Adipocyte (in vitro differentiated cells): ENCODE measurements around the gene ZNF655.
"Not testable (repeated sequence)": the region's sequence is repeated elsewhere in the genome, so short reads cannot be mapped to it uniquely, and the experiment has no call there.

Source experiments
- DNase-seq: peaks from one replicate; pipeline ENCODE4 v3.0.0-alpha.2; 2015; ENCODE audit warnings: low read depth
- H3K27me3 ChIP-seq: replicated peaks from 2 replicates; pipeline ENCODE4 v1.7.0; 2013; ENCODE audit warnings: mild to moderate bottlenecking, low read length, moderate library complexity; ENCODE audit not compliant: control insufficient read depth, insufficient read depth
- H3K36me3 ChIP-seq: 2 replicates; pipeline ENCODE4 v1.7.0; 2013; ENCODE audit warnings: low read length, mild to moderate bottlenecking, moderate library complexity; ENCODE audit not compliant: control insufficient read depth, insufficient read depth, severe bottlenecking
- H3K4me1 ChIP-seq: 2 replicates; pipeline ENCODE4 v1.7.0; 2013; ENCODE audit warnings: mild to moderate bottlenecking, low read length, moderate library complexity; ENCODE audit not compliant: control insufficient read depth, insufficient read depth
- H3K4me3 ChIP-seq: 2 replicates; pipeline ENCODE4 v1.7.0; 2013; ENCODE audit warnings: mild to moderate bottlenecking, low read length, moderate library complexity
- H3K9ac ChIP-seq: 2 replicates; pipeline ENCODE4 v1.7.0; 2013; ENCODE audit warnings: mild to moderate bottlenecking, low read length, moderate library complexity
- H3K9me3 ChIP-seq: 2 replicates; pipeline ENCODE4 v1.7.0; 2013; ENCODE audit warnings: mild to moderate bottlenecking, low read length, moderate library complexity; ENCODE audit not compliant: control insufficient read depth

ZNF655 gene

DNA sequence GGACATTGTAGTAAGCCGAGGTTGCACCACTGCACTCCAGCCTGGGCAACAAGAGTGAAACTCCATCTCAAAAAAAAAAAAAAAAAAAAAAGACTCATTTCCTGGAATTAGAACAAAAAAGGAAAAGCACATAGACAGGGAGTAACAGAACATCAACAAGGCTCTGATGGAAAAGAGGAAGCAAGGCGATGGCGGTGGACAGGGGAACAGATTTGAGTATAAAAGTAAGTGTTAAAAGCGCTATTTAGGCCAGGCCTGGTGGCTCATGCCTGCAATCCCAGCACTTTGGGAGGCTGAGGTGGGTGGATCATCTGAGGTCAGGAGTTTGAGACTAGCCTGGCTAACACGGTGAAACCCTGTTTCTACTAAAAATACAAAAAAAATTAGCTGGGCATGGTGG, 13.1 kb upstream of the ZNF655 start:
- not testable (repeated sequence) for H3K9ac ChIP-seq, DNase-seq, H3K4me3 ChIP-seq, H3K4me1 ChIP-seq, H3K27me3 ChIP-seq
- Histone ChIP-seq H3K9me3 (peaks cover 28% of the 10 kb centered on the region), H3K36me3 (peaks cover 17% of the 10 kb centered on the region)

DNA sequence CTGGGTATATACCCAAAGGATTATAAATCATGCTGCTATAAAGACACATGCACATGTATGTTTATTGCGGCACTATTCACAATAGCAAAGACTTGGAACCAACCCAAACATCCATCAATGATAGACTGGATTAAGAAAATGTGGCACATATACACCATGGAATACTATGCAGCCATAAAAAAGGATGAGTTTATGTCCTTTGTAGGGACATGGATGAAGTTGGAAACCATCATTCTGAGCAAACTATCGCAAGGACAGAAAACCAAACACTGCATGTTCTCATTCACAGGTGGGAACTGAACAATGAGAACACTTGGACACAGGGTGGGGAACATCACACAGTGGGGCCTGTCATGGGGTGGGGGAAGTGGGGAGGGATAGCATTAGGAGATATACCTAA, 8.9 kb upstream of the ZNF655 start:
- not testable (repeated sequence) for H3K27me3 ChIP-seq, DNase-seq, H3K9ac ChIP-seq, H3K4me3 ChIP-seq, H3K4me1 ChIP-seq, H3K9me3 ChIP-seq
- H3K36me3 ChIP-seq: peaks cover 17% of the 10 kb centered on the region

DNA sequence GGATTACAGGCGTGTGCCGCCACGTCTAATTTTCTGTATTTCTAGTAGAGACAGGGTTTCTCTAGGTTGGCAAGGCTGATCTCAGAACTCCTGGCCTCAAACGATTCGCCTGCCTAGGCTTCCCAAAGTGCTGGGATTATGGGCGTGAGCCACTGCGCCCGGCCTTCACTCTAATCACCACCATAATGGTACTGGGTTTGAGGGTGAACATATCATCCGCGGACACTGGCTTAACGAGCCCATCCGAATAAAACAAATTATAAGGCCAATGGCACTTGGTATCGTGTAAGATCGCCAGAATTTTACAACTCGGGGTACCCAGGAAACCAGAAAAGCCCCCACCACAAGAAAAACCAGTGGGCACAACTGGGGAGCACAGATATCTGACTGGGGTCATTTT, 7.1 kb upstream of the ZNF655 start:
- Histone ChIP-seq H3K4me1 (peaks cover 9% of the 10 kb centered on the region), H3K36me3 (peaks cover 22% of the 10 kb centered on the region), H3K4me3 (peak overlapping the region; percentile 99), H3K27me3 (no peaks in the 10 kb centered on the region), H3K9me3 (peaks cover 9% of the 10 kb centered on the region), H3K9ac (peak overlapping the region; percentile 99)
- DNase-seq: peak; percentile 26

DNA sequence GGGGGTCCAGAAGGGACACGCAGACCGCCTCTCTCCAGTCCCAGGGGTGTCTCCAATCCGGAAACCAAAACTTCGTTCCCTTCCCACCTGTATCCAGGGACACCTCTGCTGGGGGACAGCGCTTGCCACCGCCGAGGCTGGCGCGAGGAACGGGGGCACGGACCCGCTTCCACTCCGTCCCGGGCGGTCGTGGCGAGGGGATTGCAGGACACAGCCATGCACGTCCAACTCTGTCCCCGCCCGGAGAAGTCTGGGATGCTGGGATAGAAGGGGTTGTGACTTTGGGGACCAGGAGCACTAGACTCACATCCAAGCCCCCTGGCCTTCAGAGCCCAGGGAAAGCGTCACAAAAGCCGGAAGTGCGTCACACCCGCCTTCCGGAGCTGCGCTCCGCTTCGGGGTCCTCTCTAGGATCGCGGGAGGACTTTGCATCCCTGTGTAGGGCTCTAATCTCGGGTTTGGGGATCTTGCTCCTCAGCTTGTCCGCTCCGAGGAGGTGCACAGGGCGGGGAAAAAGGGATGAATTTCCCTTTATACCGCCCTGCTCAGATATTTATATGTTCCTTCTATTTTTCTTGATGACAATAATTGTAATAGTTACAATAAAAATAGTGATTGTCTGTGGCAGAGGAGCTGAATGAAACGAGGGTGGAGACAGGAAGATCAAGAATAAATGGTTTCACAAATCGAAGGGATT, 6.5 kb upstream of the ZNF655 start, which contains the start of gene FAM200A:
FAM200A (minus strand) TSS at position 348 of the 697 bp plus-strand sequence. CDS start 3,707 bp downstream, outside the sequence.
- Histone ChIP-seq H3K4me3 (peak within 1 kb of the TSS; percentile 99), H3K27me3 (no peaks in the 10 kb centered on the region), H3K9ac (peak within 1 kb of the TSS; percentile 99), H3K9me3 (peaks cover 9% of the 10 kb centered on the region), H3K36me3 (peaks cover 22% of the 10 kb centered on the region), H3K4me1 (peaks cover 10% of the 10 kb centered on the region)
- peak; percentile 96 for DNase-seq

DNA sequence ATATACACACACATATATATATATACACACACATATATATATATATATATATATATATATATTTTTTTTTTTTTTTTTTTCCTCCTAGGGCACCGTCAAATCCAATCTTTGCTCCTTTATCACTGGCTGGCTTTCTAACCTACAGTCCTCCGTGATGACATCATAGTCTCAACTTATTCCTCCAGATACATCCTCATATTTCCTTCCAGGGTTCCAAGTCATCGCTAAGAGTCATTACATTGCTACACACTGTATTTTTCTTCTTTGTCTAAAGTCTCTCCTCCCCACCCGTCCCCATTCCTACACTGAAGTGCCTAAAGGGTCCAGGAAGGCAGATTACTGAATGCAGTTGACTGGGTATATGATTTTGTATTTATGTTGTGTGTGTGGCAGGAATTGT, 5.4 kb upstream of the ZNF655 start:
- Histone ChIP-seq H3K36me3 (peaks cover 11% of the 10 kb centered on the region), H3K9me3 (no peaks in the 10 kb centered on the region), H3K4me3 (no peak overlapping the region), H3K4me1 (peaks cover 18% of the 10 kb centered on the region), H3K27me3 (no peaks in the 10 kb centered on the region), H3K9ac (no peak overlapping the region)
- DNase-seq: no peak

DNA sequence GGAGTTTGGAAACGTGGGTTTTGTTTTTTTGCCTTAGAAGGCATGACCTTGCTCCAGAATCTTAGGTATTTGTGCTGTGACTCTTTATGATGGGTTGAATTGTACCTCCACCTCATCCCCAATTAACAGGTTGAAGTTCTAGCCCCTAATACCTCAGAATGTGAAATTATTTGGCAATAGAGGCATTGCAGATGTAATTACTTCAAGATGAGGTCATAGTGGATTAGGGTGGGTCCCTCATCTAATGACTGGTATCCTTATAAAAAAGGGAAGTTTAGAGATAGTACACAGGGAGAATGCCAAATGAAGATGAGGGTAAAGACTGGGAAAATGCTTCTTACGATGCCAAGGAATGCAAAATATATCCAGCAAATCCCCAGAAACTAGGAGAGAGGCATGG, 3.5 kb upstream of the ZNF655 start:
- no peak for DNase-seq
- no peaks in the 10 kb centered on the region for H3K27me3 ChIP-seq
- peaks cover 5% of the 10 kb centered on the region for H3K36me3 ChIP-seq
- H3K4me3 ChIP-seq: no peak overlapping the region
- no peaks in the 10 kb centered on the region for H3K9me3 ChIP-seq
- H3K4me1 ChIP-seq: peaks cover 25% of the 10 kb centered on the region
- H3K9ac ChIP-seq: no peak overlapping the region

DNA sequence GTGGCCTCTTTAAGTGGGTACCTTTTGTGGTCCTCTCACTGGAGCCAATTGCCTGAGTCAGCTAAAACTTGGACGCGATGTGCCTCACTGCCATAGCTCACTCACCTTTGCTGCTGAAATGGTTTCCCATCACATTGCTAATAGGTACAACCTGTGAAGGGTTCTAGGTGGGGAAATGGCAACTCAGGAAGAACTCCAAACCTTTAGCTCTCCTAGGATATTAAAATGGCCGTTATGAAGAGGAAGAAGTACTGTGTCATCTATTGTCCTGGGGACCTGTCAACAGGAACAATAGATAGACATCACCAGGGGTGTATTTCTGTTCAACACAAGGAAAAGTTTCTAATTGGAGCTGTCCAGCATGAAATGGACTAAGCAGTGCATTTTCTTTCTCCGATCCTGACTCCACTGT, 1.2 kb upstream of the ZNF655 start:
- H3K36me3 ChIP-seq: peaks cover 25% of the 10 kb centered on the region
- no peaks in the 10 kb centered on the region for H3K27me3 ChIP-seq
- no peaks in the 10 kb centered on the region for H3K9me3 ChIP-seq
- peak overlapping the region; percentile 100 for H3K9ac ChIP-seq
- peak overlapping the region; percentile 90 for H3K4me3 ChIP-seq
- peak; percentile 30 for DNase-seq
- H3K4me1 ChIP-seq: peaks cover 44% of the 10 kb centered on the region

DNA sequence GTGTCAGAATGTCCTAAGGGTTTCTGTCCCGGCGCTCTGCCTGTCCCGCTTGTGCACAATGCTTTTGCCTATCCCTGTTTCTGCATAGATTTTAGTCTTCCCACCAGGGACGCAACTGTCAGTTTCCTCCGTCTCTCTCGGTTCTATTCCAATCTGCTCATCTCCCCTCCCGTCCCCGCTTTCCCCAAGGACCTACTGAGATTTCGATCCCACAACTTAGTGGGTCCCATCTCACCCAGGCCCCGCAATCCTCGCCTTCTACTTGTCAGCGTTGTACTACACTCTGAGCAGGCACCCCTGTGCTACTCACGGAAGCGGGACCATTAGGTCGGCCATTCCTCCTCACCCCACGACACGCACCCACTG, 519 bp upstream of the ZNF655 start:
- Histone ChIP-seq H3K4me1 (peaks cover 45% of the 10 kb centered on the region), H3K9me3 (no peaks in the 10 kb centered on the region), H3K27me3 (no peaks in the 10 kb centered on the region), H3K4me3 (peak overlapping the region; percentile 90), H3K9ac (peak overlapping the region; percentile 100), H3K36me3 (peaks cover 31% of the 10 kb centered on the region)
- DNase-seq: no peak

DNA sequence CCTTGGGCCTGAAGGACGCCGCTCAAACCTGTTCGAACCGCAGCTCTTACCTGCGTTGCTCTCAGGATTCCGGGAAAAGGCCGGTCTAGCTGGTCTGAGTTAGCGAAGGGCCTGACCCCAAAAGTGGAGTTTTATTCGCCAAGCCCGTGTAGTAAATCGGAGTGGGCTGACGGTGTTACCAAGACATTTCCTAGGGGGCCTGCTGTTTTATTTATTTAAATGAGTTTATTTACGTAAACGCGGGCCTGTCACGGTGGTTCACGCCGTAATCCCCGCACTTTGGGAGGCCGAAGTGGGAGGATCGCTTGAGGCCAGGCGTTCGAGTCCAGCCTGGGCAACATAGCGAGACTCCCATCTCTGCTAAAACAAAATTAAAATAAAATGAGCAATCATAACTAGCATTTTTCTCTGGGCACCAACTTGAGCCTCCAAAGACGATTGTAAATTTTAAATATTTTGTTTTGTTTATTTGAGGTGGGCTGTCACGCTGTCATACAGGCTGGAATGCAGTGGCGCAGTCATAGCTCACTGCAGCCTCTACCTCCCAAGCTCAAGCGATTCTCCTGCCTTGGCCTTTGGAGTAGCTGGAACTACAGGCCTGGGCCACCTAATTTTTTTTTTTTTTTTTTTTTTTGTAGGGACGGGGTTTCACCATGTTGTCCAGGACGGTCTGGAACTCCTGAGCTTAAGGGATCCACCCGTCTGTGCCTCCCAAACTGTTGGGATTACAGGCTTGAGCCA, 903 bp downstream of the ZNF655 start:
- peak overlapping the region; percentile 90 for H3K4me3 ChIP-seq
- H3K27me3 ChIP-seq: no peaks in the 10 kb centered on the region
- peaks cover 55% of the 10 kb centered on the region for H3K4me1 ChIP-seq
- no peaks in the 10 kb centered on the region for H3K9me3 ChIP-seq
- H3K9ac ChIP-seq: peak overlapping the region; percentile 100
- no peak for DNase-seq
- H3K36me3 ChIP-seq: peaks cover 42% of the 10 kb centered on the region

DNA sequence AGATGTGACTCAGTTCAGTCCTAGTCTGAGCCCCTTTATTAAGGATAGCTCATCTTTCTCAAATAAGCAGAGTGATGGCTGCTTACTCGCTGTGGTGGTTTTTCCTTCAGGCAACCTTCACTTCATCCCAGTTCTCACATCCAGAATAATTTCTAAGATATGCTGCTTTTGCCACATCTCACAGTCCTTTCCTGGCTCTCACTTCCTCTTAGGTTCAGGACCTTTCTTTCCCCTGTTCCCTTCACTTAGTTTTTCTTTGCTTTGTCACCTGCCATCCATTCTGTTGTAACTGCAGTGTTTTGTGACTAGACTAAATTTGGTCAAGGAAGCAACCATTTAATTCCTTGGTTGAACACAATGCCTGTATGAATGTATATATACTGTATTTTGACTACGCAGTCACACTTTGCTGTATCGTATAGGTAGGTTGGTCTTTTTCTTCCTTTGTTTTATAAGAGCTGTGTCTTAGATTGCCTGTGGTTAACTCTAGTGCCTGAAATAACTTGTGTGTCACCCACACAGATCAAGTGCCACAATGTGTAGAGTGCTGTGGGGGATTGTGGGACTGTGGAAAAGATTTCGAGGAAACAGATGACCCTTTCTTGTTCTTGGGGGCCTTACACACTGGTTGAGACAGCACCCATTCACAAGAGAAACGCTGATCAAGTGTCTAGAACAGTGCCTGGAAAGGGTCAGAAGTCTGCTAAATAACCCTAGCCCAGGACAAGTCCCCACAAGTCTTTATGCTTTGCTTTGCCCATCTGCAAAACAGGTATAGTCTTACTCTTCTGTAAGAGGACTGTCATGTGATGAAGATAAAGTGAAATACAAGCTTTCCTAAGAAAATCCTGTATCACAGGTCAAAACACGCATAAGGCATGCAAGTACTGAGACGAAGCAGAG, 2.6 kb downstream of the ZNF655 start:
- no peak for DNase-seq
- Histone ChIP-seq H3K4me3 (no peak overlapping the region), H3K9ac (peak overlapping the region; percentile 76), H3K4me1 (peaks cover 55% of the 10 kb centered on the region), H3K36me3 (peaks cover 57% of the 10 kb centered on the region), H3K27me3 (no peaks in the 10 kb centered on the region), H3K9me3 (no peaks in the 10 kb centered on the region)

DNA sequence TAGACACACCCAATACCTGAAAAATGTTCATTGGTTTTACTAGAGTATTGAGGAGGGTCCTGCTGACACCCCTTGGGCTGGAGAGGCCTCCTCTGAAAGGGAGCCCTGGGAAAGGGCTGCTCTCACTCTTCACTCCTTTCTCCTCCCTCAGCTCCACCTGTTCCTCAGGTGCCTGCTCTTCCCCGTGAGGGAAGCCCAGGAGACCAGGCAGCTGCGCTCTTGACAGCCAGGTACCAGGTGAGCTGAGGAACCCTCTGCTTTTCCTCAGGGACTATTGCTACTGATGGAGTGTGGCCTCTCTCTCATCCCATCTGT, 3.3 kb downstream of the ZNF655 start:
- Histone ChIP-seq H3K9me3 (no peaks in the 10 kb centered on the region), H3K36me3 (peaks cover 61% of the 10 kb centered on the region), H3K27me3 (no peaks in the 10 kb centered on the region), H3K9ac (peak overlapping the region; percentile 76), H3K4me3 (no peak overlapping the region), H3K4me1 (peaks cover 55% of the 10 kb centered on the region)
- no peak for DNase-seq
